NCI-H146 (cell line): ENCODE data around the gene MAST4.

Experiments
- DNase-seq: peaks from one replicate; lab custom pipeline; 2025; lab: John Stamatoyannopoulos, UW

Gene MAST4

DNA sequence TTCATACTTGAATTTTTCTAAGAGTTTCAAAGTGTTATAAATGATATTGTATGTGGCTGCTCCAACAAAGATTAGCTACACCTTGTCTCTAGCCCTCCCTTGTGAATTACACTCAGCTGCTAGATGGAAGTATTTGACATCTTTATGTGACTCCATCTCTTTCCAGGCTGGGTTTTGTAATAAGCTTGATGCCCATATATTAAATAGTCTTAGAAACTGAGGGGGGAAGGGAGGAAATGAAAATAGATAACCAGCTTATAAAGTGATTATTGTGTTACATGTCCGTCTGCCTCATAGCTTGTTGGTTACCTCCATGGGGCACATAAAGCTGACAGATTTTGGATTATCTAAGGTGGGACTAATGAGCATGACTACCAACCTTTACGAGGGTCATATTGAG lies 537.0 kb downstream of the MAST4 start:
- no peak for DNase-seq

- no peak for DNase-seq
These were observed 537.6 kb downstream of the MAST4 start for GRCh38 chr5:67133776-67134175.

GRCh38 chr5:67135381-67135984 lies 539.3 kb downstream of the MAST4 start:
- no peak for DNase-seq

- no peak for DNase-seq
These were observed 542.8 kb downstream of the MAST4 start for GRCh38 chr5:67139030-67139429.

- no peak for DNase-seq
These were observed 544.2 kb downstream of the MAST4 start for GRCh38 chr5:67140413-67140812.

GRCh38 chr5:67141644-67142043 lies 545.5 kb downstream of the MAST4 start:
- peak; percentile 42 for DNase-seq

- DNase-seq: peak; percentile 14
These were observed 546.6 kb downstream of the MAST4 start for GRCh38 chr5:67142816-67143215.

GRCh38 chr5:67143549-67143948 lies 547.4 kb downstream of the MAST4 start:
- DNase-seq: no peak

GRCh38 chr5:67144183-67144639 lies 548.0 kb downstream of the MAST4 start:
- DNase-seq: no peak

DNA sequence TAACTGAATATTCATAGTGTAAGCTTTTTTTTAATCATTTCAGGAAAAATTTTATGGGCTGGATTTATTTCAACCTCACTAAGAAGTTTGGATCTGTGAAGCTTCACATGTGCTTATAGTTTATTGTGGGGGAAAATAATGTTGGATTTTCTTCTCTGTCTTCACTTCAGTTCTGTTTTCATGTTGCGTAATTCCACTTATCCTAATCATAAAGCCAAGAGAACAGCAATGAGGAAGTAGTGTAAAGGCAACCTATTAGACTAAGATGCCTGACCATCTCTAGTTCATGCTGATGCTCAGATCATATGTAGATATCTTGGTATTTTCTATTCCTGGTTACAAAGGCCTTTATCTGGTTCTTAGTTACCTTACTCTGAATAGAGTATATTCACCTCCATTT lies 550.4 kb downstream of the MAST4 start:
- no peak for DNase-seq

DNA sequence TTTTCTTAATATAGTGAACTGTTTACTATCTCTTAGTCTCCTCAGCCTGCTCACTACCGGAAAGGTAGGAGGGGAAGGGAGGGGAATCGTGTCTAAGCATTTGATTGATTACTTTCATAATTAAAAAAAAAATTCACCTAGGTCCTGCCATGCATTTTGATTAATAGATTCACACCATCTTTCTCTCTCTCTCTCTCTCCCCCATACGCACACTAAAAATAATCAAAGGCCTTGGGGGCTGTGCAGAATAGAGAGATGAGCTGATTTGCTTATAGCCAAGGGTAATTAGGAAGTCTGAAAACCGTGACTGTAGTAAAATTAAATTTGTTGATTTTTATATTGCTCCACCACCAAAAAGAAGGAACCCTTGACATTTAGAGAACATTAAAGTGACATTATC lies 550.8 kb downstream of the MAST4 start:
- DNase-seq: no peak

GRCh38 chr5:67147760-67148159 lies 551.6 kb downstream of the MAST4 start:
- DNase-seq: no peak

GRCh38 chr5:67149057-67149950 lies 553.1 kb downstream of the MAST4 start:
- no peak for DNase-seq

DNA sequence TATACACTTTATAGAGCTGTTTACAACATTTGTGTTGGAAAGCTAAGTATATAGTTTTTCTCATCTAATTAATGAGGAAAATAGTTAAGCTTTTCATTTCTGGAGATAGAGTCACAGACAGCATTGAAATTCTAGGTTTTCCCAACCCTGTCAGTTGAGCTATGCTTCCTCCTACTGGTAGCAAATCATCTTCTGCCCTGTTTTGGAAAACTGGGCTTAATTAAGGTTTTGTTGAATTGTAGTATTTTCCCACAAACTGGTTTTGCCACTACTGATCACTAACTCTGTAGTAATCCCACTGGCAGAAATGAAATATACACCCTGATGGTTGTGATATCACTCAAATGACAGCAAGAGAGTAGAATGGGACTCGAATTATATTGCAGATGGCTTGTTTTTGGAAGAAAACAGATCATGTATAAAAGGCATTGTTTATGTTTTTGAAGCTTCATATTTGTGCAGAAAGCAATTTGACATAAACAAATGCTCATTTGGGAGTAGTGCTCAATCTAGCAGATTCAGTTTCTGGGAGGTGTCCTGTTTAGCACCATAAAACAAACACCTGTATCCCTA lies 553.8 kb downstream of the MAST4 start:
- no peak for DNase-seq

DNA sequence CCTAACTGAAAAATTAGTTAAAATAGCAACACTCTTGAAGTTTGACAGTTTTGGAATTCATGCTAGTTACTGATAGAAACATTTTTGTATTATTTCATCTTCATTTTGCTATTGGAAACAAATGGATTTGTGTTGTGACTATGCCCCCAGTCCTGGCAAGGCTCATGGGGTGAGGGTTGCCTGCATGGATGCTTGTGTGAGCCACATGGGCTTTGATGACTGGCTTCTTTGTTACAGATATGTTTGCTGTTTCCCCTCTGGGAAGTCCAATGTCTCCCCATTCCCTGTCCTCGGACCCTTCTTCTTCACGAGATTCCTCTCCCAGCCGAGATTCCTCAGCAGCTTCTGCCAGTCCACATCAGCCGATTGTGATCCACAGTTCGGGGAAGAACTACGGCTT lies 556.2 kb downstream of the MAST4 start:
- no peak for DNase-seq

DNA sequence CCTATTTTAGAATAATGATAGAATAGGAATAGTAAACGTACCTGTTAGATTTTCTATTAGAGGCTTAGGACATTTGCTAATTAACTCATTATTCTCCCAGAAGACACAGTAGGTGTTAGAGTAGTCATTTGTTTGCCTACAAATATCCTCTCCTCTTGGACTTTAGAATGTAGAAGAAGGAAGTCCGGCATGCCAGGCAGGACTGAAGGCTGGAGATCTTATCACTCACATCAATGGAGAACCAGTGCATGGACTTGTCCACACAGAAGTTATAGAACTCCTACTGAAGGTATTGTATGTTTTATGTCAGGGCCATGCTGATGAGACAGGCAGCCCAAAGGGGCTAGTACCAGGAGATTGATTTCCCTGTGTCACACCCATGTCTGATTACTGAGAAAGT lies 557.1 kb downstream of the MAST4 start:
- DNase-seq: no peak

GRCh38 chr5:67154556-67155206 lies 558.5 kb downstream of the MAST4 start:
- DNase-seq: no peak

GRCh38 chr5:67156976-67157583 lies 560.9 kb downstream of the MAST4 start:
- DNase-seq: peak; percentile 5

- no peak for DNase-seq
These were observed 564.1 kb downstream of the MAST4 start for GRCh38 chr5:67160272-67160671.

DNA sequence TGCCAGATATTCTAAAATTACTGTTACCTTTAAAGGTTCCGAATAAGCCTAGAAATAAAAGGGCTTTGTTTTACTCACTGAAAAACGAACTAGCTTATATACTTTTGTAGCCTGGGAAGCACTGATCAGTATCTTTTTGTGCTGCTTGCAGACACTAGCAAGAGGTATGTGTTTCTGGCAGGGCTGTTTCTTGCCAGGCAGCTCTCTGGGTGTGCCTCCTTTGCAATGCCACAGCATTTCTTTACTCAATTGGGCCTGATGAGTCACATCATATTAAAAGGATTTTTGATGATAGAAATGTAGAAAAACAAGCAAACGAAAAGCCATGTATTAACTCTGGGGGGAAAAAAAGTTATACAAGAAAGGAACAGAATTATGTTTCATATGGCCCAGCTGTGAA lies 564.8 kb downstream of the MAST4 start:
- DNase-seq: no peak

DNA sequence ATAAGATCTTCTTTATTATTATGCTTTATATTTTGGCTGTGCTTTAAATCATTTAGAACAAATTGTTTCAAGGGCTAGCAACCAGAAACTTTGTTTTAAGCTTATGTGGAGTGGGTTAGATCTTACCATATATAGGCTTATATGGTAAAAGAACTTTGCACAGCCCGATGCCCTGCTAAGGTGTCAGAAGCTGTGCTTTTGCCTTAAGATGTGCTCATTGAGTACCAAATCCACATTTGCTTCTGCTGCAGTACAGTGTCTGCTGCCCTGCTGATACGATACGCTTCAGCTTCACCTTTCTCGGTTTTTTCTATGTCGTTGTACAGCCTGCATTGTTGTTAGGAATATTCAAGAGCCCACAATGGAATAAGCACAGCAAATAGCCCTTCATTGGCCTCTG lies 565.6 kb downstream of the MAST4 start:
- no peak for DNase-seq

- no peak for DNase-seq
These were observed 567.1 kb downstream of the MAST4 start for GRCh38 chr5:67163231-67163756.
